ENCODE results near the gene CX3CR1.
"Not testable (repeated sequence)": the region's sequence is repeated elsewhere in the genome, so short reads cannot be mapped to it uniquely, and the experiment has no call there.

The CX3CR1 gene

DNA sequence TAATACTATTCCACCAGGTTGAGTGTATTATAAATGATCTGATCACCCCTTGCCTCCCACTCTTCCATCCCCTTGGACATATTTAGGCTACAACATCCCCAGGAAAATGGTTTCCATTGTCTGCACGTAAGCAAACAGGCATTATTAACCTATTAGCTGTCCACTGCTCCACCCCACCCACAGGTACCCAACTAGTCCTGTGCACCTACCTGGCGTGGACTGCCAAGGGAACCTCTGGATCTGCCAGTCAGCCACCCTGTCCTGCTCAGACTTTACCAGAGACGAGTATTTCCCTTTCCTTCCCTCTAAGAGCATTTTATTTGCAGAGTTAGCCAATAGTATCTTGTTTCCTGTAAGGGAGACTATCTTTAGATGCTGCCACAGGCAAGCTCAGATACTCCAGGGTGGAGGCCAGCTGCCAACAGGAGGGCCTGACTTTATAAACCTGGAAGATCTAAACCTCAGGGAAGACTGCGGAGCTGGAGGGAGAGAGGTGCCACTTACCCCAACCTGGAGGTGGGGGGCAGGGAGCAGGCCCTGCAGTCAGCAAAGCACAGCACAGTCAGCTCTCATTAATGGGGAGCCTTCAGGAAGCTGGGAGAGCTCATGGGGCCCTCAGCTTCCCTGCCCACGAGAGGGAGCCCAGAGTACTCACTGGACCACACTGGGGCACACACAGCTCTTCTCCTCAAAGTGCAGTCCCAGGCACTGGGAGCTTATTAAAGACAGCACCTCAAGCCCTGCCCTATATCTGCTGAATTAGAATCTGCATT lies at the start of gene CX3CR1:
Gene CX3CR1 (minus strand): TSS at position 292 of the 773 bp plus-strand sequence. CDS start 13,527 bp downstream, outside the sequence.
- Histone ChIP-seq H2AFZ (ENCODE audit: low read depth, low read length) (no peak within 1 kb of the TSS), H3K36me3 (ENCODE audit: insufficient read depth, low read length) (no peaks in the 10 kb centered on the region), H3K27me3 (ENCODE audit: insufficient read depth, low read length) (no peaks in the 10 kb centered on the region), H3K4me1 (ENCODE audit: insufficient read depth, low read length) (no peaks in the 10 kb centered on the region), H3K9me3 (ENCODE audit: low read length) (no peaks in the 10 kb centered on the region), H3K4me3 (ENCODE audit: low read length) (no peak within 1 kb of the TSS)

DNA sequence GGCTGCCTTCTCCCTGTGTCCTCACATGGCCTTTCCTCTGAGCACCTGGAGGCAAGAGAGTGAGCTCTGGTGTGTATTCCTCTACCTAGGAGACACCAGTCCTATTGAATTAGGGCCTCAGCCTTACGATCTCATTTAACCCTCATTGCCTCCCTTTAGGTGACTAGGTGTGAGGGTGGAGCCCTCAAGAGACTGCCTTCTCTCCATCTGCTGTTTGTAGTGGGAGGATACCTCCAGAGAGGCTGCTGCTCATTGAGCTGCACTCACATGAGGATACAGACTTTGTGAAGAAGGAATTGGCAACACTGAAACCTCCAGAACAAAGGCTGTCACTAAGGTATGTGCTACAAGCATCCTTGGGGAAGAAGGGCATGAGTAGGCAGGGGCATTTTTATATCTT lies 49.7 kb upstream of the CX3CR1 start, which contains the start of gene CCR8:
Gene CCR8 (plus strand): TSS at position 217 of the 400 bp plus-strand sequence. CDS start 2,623 bp downstream, outside the sequence.
- no peak within 1 kb of the TSS for H2AFZ ChIP-seq (ENCODE audit: low read depth, low read length)
- H3K9me3 ChIP-seq (ENCODE audit: low read length) = no peaks in the 10 kb centered on the region
- H3K4me1 ChIP-seq (ENCODE audit: insufficient read depth, low read length) = no peaks in the 10 kb centered on the region
- no peak within 1 kb of the TSS for H3K4me3 ChIP-seq (ENCODE audit: low read length)
- no peaks in the 10 kb centered on the region for H3K36me3 ChIP-seq (ENCODE audit: insufficient read depth, low read length)
- H3K27me3 ChIP-seq (ENCODE audit: insufficient read depth, low read length) = no peaks in the 10 kb centered on the region

GRCh38 chr3:39327746-39328349 lies 48.0 kb upstream of the CX3CR1 start:
- Histone ChIP-seq H3K36me3 (ENCODE audit: insufficient read depth, low read length) (no peaks in the 10 kb centered on the region), H3K4me3 (ENCODE audit: low read length) (no peak overlapping the region), H3K4me1 (ENCODE audit: insufficient read depth, low read length) (no peaks in the 10 kb centered on the region), H2AFZ (ENCODE audit: low read depth, low read length) (no peak overlapping the region), H3K27me3 (ENCODE audit: insufficient read depth, low read length) (no peaks in the 10 kb centered on the region), H3K9me3 (ENCODE audit: low read length) (no peaks in the 10 kb centered on the region)

DNA sequence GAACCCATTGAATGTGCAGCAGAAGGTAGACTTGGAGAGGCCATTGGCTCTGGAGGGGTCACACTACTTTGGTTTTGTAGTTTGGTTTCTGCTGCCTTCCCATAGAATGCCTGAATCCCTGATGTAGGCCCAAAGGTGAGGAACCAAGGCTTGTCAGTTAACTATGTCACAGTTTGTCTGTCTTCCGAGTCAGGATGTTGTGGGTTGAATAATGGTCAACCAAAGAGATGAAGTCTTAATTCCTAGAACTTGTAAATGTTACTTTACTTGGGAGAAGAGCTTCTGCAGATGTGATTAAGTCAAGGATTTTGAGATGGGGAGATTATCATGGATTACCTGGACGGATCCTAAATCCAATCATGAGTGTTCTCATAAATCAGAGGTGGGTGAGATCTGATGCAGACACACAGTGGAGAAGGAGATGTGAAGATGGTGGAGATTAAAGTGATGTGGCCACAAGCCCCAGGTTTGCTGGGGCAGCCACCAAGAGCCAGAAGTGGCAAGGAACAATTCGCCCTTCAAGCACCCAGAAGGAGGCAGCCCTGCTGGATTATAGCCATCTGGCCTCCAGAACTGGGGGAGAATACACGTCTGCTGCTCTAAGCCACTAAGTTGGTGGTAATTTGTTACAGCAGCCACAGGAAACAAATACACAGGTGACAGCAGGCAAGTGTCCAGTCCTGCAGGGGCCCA lies 47.4 kb upstream of the CX3CR1 start:
- no peak overlapping the region for H3K4me3 ChIP-seq (ENCODE audit: low read length)
- no peaks in the 10 kb centered on the region for H3K36me3 ChIP-seq (ENCODE audit: insufficient read depth, low read length)
- no peaks in the 10 kb centered on the region for H3K9me3 ChIP-seq (ENCODE audit: low read length)
- H2AFZ ChIP-seq (ENCODE audit: low read depth, low read length) = no peak overlapping the region
- H3K4me1 ChIP-seq (ENCODE audit: insufficient read depth, low read length) = no peaks in the 10 kb centered on the region
- H3K27me3 ChIP-seq (ENCODE audit: insufficient read depth, low read length) = no peaks in the 10 kb centered on the region

DNA sequence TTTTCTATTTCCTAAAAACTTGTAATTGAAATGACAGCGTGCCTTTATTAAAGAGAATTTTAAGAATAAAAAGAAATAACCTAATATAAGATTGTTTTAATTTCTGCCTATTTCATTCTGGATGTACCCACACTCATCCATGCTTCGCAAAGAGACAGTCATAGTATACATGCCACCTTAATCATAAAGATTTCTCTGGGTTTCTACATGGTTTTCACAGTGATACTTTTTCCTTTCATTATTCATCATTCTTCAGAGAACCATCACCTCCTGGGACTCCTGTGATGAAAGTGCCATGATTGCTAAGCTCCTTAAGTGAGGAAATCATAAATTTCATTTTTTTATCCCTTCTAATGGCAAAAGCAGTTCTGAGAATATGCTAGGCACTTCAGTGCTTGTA lies 45.4 kb upstream of the CX3CR1 start:
- H3K27me3 ChIP-seq (ENCODE audit: insufficient read depth, low read length) = no peaks in the 10 kb centered on the region
- H3K9me3 ChIP-seq (ENCODE audit: low read length) = no peaks in the 10 kb centered on the region
- H2AFZ ChIP-seq (ENCODE audit: low read depth, low read length) = no peak overlapping the region
- no peaks in the 10 kb centered on the region for H3K36me3 ChIP-seq (ENCODE audit: insufficient read depth, low read length)
- H3K4me3 ChIP-seq (ENCODE audit: low read length) = no peak overlapping the region
- no peaks in the 10 kb centered on the region for H3K4me1 ChIP-seq (ENCODE audit: insufficient read depth, low read length)

GRCh38 chr3:39323494-39323893 lies 43.7 kb upstream of the CX3CR1 start:
- Histone ChIP-seq H3K4me3 (ENCODE audit: low read length) (no peak overlapping the region), H3K36me3 (ENCODE audit: insufficient read depth, low read length) (no peaks in the 10 kb centered on the region)

DNA sequence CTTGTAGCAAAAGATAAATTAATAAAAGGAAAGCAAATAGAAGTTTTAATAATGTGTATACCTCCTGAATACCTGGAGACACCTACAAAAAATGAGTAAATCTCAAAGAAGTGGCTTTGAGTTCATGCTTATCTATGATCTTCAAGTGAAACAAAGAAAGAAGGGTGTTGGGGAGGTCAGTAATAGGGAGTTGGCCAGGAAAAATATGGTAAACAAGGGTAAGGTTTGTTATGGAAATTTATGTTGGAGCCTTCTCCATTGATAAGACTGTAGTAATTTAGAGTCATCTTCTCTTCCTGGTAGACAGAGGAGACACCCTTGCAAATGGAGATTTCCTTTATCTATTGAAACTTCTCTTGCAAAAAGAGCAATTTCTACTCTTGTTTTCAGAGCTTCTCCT lies 43.1 kb upstream of the CX3CR1 start:
- no peaks in the 10 kb centered on the region for H3K4me1 ChIP-seq (ENCODE audit: insufficient read depth, low read length)
- no peaks in the 10 kb centered on the region for H3K36me3 ChIP-seq (ENCODE audit: insufficient read depth, low read length)
- H2AFZ ChIP-seq (ENCODE audit: low read depth, low read length) = no peak overlapping the region
- no peak overlapping the region for H3K4me3 ChIP-seq (ENCODE audit: low read length)
- no peaks in the 10 kb centered on the region for H3K9me3 ChIP-seq (ENCODE audit: low read length)
- no peaks in the 10 kb centered on the region for H3K27me3 ChIP-seq (ENCODE audit: insufficient read depth, low read length)

More at GRCh38 chr3:39323494-39323893, 43.7 kb upstream of the CX3CR1 start:
- H2AFZ ChIP-seq (ENCODE audit: low read depth, low read length) = no peak overlapping the region
- no peaks in the 10 kb centered on the region for H3K9me3 ChIP-seq (ENCODE audit: low read length)
- H3K27me3 ChIP-seq (ENCODE audit: insufficient read depth, low read length) = no peaks in the 10 kb centered on the region
- H3K4me1 ChIP-seq (ENCODE audit: insufficient read depth, low read length) = no peaks in the 10 kb centered on the region

- H3K36me3 ChIP-seq (ENCODE audit: insufficient read depth, low read length); H3K4me3 ChIP-seq (ENCODE audit: low read length); H3K4me1 ChIP-seq (ENCODE audit: insufficient read depth, low read length); H3K27me3 ChIP-seq (ENCODE audit: insufficient read depth, low read length); H2AFZ ChIP-seq (ENCODE audit: low read depth, low read length); H3K9me3 ChIP-seq (ENCODE audit: low read length): not testable (repeated sequence)
Measured at GRCh38 chr3:39322209-39322715, 42.4 kb upstream of the CX3CR1 start.

- H3K36me3 ChIP-seq (ENCODE audit: insufficient read depth, low read length); H2AFZ ChIP-seq (ENCODE audit: low read depth, low read length); H3K9me3 ChIP-seq (ENCODE audit: low read length); H3K27me3 ChIP-seq (ENCODE audit: insufficient read depth, low read length); H3K4me1 ChIP-seq (ENCODE audit: insufficient read depth, low read length); H3K4me3 ChIP-seq (ENCODE audit: low read length): not testable (repeated sequence)
Measured at GRCh38 chr3:39321574-39321983, 41.7 kb upstream of the CX3CR1 start.

- H2AFZ ChIP-seq (ENCODE audit: low read depth, low read length) = no peak overlapping the region
Measured at GRCh38 chr3:39319249-39319648, 39.4 kb upstream of the CX3CR1 start.

GRCh38 chr3:39318301-39318700 lies 38.5 kb upstream of the CX3CR1 start:
- H3K27me3 ChIP-seq (ENCODE audit: insufficient read depth, low read length) = no peaks in the 10 kb centered on the region
- no peak overlapping the region for H2AFZ ChIP-seq (ENCODE audit: low read depth, low read length)
- H3K36me3 ChIP-seq (ENCODE audit: insufficient read depth, low read length) = no peaks in the 10 kb centered on the region
- no peak overlapping the region for H3K4me3 ChIP-seq (ENCODE audit: low read length)
- no peaks in the 10 kb centered on the region for H3K4me1 ChIP-seq (ENCODE audit: insufficient read depth, low read length)
- no peaks in the 10 kb centered on the region for H3K9me3 ChIP-seq (ENCODE audit: low read length)

More at GRCh38 chr3:39319249-39319648, 39.4 kb upstream of the CX3CR1 start:
- Histone ChIP-seq H3K27me3 (ENCODE audit: insufficient read depth, low read length) (no peaks in the 10 kb centered on the region), H3K36me3 (ENCODE audit: insufficient read depth, low read length) (no peaks in the 10 kb centered on the region), H3K4me3 (ENCODE audit: low read length) (no peak overlapping the region), H3K9me3 (ENCODE audit: low read length) (no peaks in the 10 kb centered on the region), H3K4me1 (ENCODE audit: insufficient read depth, low read length) (no peaks in the 10 kb centered on the region)

- no peaks in the 10 kb centered on the region for H3K27me3 ChIP-seq (ENCODE audit: insufficient read depth, low read length)
- no peaks in the 10 kb centered on the region for H3K36me3 ChIP-seq (ENCODE audit: insufficient read depth, low read length)
- H3K9me3 ChIP-seq (ENCODE audit: low read length) = no peaks in the 10 kb centered on the region
- H3K4me1 ChIP-seq (ENCODE audit: insufficient read depth, low read length) = no peaks in the 10 kb centered on the region
- H3K4me3 ChIP-seq (ENCODE audit: low read length) = no peak overlapping the region
- H2AFZ ChIP-seq (ENCODE audit: low read depth, low read length) = no peak overlapping the region
Measured at GRCh38 chr3:39317571-39318169, 37.8 kb upstream of the CX3CR1 start.

- no peaks in the 10 kb centered on the region for H3K27me3 ChIP-seq (ENCODE audit: insufficient read depth, low read length)
- H3K4me3 ChIP-seq (ENCODE audit: low read length) = no peak overlapping the region
- no peaks in the 10 kb centered on the region for H3K9me3 ChIP-seq (ENCODE audit: low read length)
- H2AFZ ChIP-seq (ENCODE audit: low read depth, low read length) = no peak overlapping the region
- H3K36me3 ChIP-seq (ENCODE audit: insufficient read depth, low read length) = no peaks in the 10 kb centered on the region
- H3K4me1 ChIP-seq (ENCODE audit: insufficient read depth, low read length) = no peaks in the 10 kb centered on the region
Measured at GRCh38 chr3:39315420-39315819, 35.6 kb upstream of the CX3CR1 start.
